OCI-LY1 (cell line): ENCODE results near the gene ZNF438.

ENCODE experiments used
- CTCF ChIP-seq: fragments of 200-600 bp; sonication (generic), shearing (Covaris generic); IDR thresholded peaks from 2 replicates; pipeline ENCODE4 v1.5.1; 2017; ENCODE audit warnings: mild to moderate bottlenecking, antibody characterized with exemption, low read length, moderate library complexity, mixed read lengths
- EZH2 ChIP-seq: fragments of 200-600 bp; sonication (generic), shearing (Covaris generic); IDR thresholded peaks from 2 replicates; pipeline ENCODE4 v1.8.0; 2017; ENCODE audit warnings: borderline replicate concordance, mixed run types, mild to moderate bottlenecking, antibody characterized with exemption, low read length, moderate library complexity, mixed read lengths

GRCh38 chr10:30818854-30819253 is 212.8 kb downstream of the ZNF438 start:
- TF ChIP-seq EZH2 (no peak), CTCF (no peak)
